ENCODE results near the gene FAM163A. TPM values are rescaled to one million over a fixed set of nuclear protein-coding genes. Genes with fewer than 3 reads are reported as not detected.

Gene FAM163A
- total RNA-seq, 2 experiments from 2014 or later: 0.08 to 0.17 TPM

DNA sequence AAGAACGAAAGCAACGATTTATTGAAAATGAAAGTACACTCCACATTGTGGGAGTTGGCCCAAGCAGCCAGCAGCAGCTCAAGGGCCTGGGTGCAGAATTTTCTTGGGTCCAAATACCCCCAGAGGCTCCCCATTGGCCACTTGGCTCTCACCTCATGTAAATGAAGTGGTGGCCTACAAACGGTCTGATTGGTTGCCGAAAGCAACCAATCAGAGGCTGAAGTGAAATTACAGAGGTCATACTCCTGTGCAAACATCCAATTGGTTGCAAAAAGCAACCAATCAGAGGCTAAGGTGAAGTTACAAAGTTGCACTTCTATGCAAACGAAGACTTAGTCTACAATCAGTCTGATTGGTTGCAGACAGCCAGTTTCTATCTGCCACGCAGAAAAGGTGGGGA, 31.9 kb downstream of the FAM163A start:
- TF ChIP-seq, protein P1, sequence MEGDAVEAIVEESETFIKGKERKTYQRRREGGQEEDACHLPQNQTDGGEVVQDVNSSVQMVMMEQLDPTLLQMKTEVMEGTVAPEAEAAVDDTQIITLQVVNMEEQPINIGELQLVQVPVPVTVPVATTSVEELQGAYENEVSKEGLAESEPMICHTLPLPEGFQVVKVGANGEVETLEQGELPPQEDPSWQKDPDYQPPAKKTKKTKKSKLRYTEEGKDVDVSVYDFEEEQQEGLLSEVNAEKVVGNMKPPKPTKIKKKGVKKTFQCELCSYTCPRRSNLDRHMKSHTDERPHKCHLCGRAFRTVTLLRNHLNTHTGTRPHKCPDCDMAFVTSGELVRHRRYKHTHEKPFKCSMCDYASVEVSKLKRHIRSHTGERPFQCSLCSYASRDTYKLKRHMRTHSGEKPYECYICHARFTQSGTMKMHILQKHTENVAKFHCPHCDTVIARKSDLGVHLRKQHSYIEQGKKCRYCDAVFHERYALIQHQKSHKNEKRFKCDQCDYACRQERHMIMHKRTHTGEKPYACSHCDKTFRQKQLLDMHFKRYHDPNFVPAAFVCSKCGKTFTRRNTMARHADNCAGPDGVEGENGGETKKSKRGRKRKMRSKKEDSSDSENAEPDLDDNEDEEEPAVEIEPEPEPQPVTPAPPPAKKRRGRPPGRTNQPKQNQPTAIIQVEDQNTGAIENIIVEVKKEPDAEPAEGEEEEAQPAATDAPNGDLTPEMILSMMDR (IDR thresholded peaks at IDR 0.05): no peak
- intact Hi-C loops (cut with DNase I, micrococcal nuclease): no loop called here
- DNase-seq: no peak
- no peaks in the 10 kb centered on the region for H3K4me1 Mint-ChIP-seq (ENCODE audit: low read depth)
- H3K4me3 Mint-ChIP-seq: no peak overlapping the region
- Histone ChIP-seq H3K4me3 (ENCODE audit: low read length) (no peak overlapping the region), H3K27ac (ENCODE audit: low read depth in 1 of 2, low read length in 2 of 2) (no peak overlapping the region), H3K27me3 (ENCODE audit: control insufficient read depth in 1 of 2, insufficient read depth in 2 of 2, low read length in 2 of 2) (no peaks in the 10 kb centered on the region), H3K4me1 (ENCODE audit: insufficient read depth, low read length) (no peaks in the 10 kb centered on the region), H3K36me3 (ENCODE audit: insufficient read depth, low read length) (no peaks in the 10 kb centered on the region), H3K9me3 (ENCODE audit: control insufficient read depth in 1 of 2, insufficient read depth in 1 of 2, low read length in 2 of 2) (no peaks in the 10 kb centered on the region)
- ATAC-seq (ENCODE audit: poor library complexity): no peak
- H3K27ac Mint-ChIP-seq: no peak overlapping the region
- peaks cover 3% of the 10 kb centered on the region for H3K9me3 Mint-ChIP-seq
- H3K36me3 Mint-ChIP-seq (ENCODE audit: low read depth): no peaks in the 10 kb centered on the region
- peaks cover 6% of the 10 kb centered on the region for H3K27me3 Mint-ChIP-seq
- ChIA-PET CTCF (no interaction called here), POLR2A (no interaction called here)

DNA sequence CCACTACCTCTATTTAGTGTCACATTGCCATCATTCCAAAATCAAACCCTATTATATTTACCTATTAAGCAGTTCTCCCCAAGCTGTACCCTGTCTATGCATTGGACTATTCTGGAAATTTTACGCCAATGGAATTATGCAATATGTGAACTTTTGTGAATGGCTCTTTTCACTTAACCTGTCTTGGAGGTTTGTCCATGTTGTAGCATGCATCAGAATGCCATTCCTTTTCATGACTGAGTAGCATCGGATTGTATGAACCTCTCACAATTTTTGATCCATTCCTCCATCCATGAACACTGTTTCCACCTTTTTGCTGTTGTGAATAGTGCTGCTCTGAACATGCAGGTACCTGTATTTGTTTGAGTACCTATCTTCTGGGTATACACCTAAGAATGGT, 33.7 kb downstream of the FAM163A start:
- intact Hi-C loops (cut with DNase I, micrococcal nuclease): no loop called here
- H3K4me3 Mint-ChIP-seq: no peak overlapping the region
- no peak overlapping the region for H3K27ac Mint-ChIP-seq
- H3K9me3 Mint-ChIP-seq: peaks cover 3% of the 10 kb centered on the region
- H3K27me3 Mint-ChIP-seq: no peaks in the 10 kb centered on the region
- ChIA-PET POLR2A (no interaction called here), CTCF (no interaction called here)
- Histone ChIP-seq H3K27ac (ENCODE audit: low read depth in 1 of 2, low read length in 2 of 2) (no peak overlapping the region), H3K4me1 (ENCODE audit: insufficient read depth, low read length) (no peaks in the 10 kb centered on the region), H3K9me3 (ENCODE audit: control insufficient read depth in 1 of 2, insufficient read depth in 1 of 2, low read length in 2 of 2) (no peaks in the 10 kb centered on the region), H3K36me3 (ENCODE audit: insufficient read depth, low read length) (no peaks in the 10 kb centered on the region), H3K27me3 (ENCODE audit: control insufficient read depth in 1 of 2, insufficient read depth in 2 of 2, low read length in 2 of 2) (no peaks in the 10 kb centered on the region), H3K4me3 (ENCODE audit: low read length) (no peak overlapping the region)
- DNase-seq (no peak), ATAC-seq (ENCODE audit: poor library complexity) (no peak)
- H3K4me1 Mint-ChIP-seq (ENCODE audit: low read depth): no peaks in the 10 kb centered on the region
- no peaks in the 10 kb centered on the region for H3K36me3 Mint-ChIP-seq (ENCODE audit: low read depth)
- TF ChIP-seq, protein P1 (IDR thresholded peaks at IDR 0.05): no peak

DNA sequence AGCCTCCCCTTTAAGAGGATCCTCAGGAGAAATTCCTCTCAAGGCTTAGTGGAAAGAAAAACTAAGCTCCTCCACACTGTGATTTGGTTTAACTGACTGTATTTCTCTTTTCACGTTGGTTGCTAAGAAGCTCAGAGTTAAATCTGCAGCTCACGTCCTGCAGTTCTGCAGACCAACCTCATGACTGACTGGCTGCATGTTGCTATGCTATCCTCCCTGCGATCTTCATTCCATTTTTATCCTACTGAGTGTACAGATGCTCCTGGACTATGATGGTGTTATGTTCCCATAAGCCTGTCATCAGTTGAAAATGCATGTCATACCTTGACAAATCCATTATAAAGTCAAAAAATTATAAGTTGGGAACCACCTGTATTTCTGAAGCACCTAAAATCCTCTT, 34.6 kb downstream of the FAM163A start:
- Mint-ChIP-seq H3K27ac (no peak overlapping the region), H3K4me3 (no peak overlapping the region), H3K9me3 (peaks cover 3% of the 10 kb centered on the region), H3K36me3 (ENCODE audit: low read depth) (no peaks in the 10 kb centered on the region), H3K4me1 (ENCODE audit: low read depth) (no peaks in the 10 kb centered on the region), H3K27me3 (no peaks in the 10 kb centered on the region)
- POLR2A ChIA-PET: no interaction called here
- TF ChIP-seq, protein P1 (IDR thresholded peaks at IDR 0.05): no peak
- CTCF ChIA-PET: no interaction called here
- Histone ChIP-seq H3K4me1 (ENCODE audit: insufficient read depth, low read length) (no peaks in the 10 kb centered on the region), H3K36me3 (ENCODE audit: insufficient read depth, low read length) (no peaks in the 10 kb centered on the region), H3K4me3 (ENCODE audit: low read length) (no peak overlapping the region), H3K27ac (ENCODE audit: low read depth in 1 of 2, low read length in 2 of 2) (no peak overlapping the region), H3K27me3 (ENCODE audit: control insufficient read depth in 1 of 2, insufficient read depth in 2 of 2, low read length in 2 of 2) (peaks cover 0 to 2% of the 10 kb centered on the region in 2 experiments), H3K9me3 (ENCODE audit: control insufficient read depth in 1 of 2, insufficient read depth in 1 of 2, low read length in 2 of 2) (no peaks in the 10 kb centered on the region)
- ATAC-seq (ENCODE audit: poor library complexity): no peak
- DNase-seq: no peak
- intact Hi-C loops (cut with DNase I, micrococcal nuclease): no loop called here
